ENCODE data around the gene FN1.
"Not testable (repeated sequence)": the region's sequence is repeated elsewhere in the genome, so short reads cannot be mapped to it uniquely, and the experiment has no call there.

FN1 gene

GRCh38 chr2:215366440-215367032 is 69.3 kb downstream of the FN1 start:
- DNase-seq (ENCODE audit: low read depth, low spot score): no peak

GRCh38 chr2:215365184-215365658 is 70.6 kb downstream of the FN1 start:
- DNase-seq (ENCODE audit: low read depth, low spot score): no peak

- DNase-seq (ENCODE audit: low read depth, low spot score): no peak
Observed at GRCh38 chr2:215364157-215365155, 71.4 kb downstream of the FN1 start.

- no peak for DNase-seq (ENCODE audit: low read depth, low spot score)
Observed at GRCh38 chr2:215363461-215364156, 72.3 kb downstream of the FN1 start.

- DNase-seq (ENCODE audit: low read depth, low spot score): no peak
Observed at GRCh38 chr2:215363039-215363438, 72.8 kb downstream of the FN1 start.

GRCh38 chr2:215362562-215362904 is 73.3 kb downstream of the FN1 start:
- no peak for DNase-seq (ENCODE audit: low read depth, low spot score)

- DNase-seq (ENCODE audit: low read depth, low spot score): no peak
Observed at GRCh38 chr2:215361876-215362561, 73.8 kb downstream of the FN1 start.

- DNase-seq (ENCODE audit: low read depth, low spot score): no peak
Observed at GRCh38 chr2:215361211-215361875, 74.5 kb downstream of the FN1 start.

GRCh38 chr2:215360596-215360995 is 75.3 kb downstream of the FN1 start:
- no peak for DNase-seq (ENCODE audit: low read depth, low spot score)

- DNase-seq (ENCODE audit: low read depth, low spot score): not testable (repeated sequence)
Observed at GRCh38 chr2:215360059-215360458, 75.8 kb downstream of the FN1 start.

- DNase-seq (ENCODE audit: low read depth, low spot score): no peak
Observed at GRCh38 chr2:215359576-215359922, 76.3 kb downstream of the FN1 start.

- no peak for DNase-seq (ENCODE audit: low read depth, low spot score)
Observed at GRCh38 chr2:215358891-215359575, 76.8 kb downstream of the FN1 start.

GRCh38 chr2:215358312-215358845 is 77.5 kb downstream of the FN1 start:
- DNase-seq (ENCODE audit: low read depth, low spot score): no peak

- DNase-seq (ENCODE audit: low read depth, low spot score): no peak
Observed at GRCh38 chr2:215357660-215358059, 78.2 kb downstream of the FN1 start.

GRCh38 chr2:215356948-215357461 is 78.9 kb downstream of the FN1 start:
- DNase-seq (ENCODE audit: low read depth, low spot score): no peak

GRCh38 chr2:215356334-215356947 is 79.4 kb downstream of the FN1 start:
- no peak for DNase-seq (ENCODE audit: low read depth, low spot score)

- DNase-seq (ENCODE audit: low read depth, low spot score): no peak
Observed at GRCh38 chr2:215355801-215356200, 80.1 kb downstream of the FN1 start.

- DNase-seq (ENCODE audit: low read depth, low spot score): no peak
Observed at GRCh38 chr2:215354771-215355695, 80.8 kb downstream of the FN1 start.

- DNase-seq (ENCODE audit: low read depth, low spot score): no peak
Observed at GRCh38 chr2:215352602-215353001, 83.3 kb downstream of the FN1 start.
